ENCODE data around the gene TSPAN9. TPM values are rescaled to one million over a fixed set of nuclear protein-coding genes. Genes with fewer than 3 reads are reported as not detected.

The TSPAN9 gene
- total RNA-seq, 1 experiment from 2014 or later, result 13.2 TPM

DNA sequence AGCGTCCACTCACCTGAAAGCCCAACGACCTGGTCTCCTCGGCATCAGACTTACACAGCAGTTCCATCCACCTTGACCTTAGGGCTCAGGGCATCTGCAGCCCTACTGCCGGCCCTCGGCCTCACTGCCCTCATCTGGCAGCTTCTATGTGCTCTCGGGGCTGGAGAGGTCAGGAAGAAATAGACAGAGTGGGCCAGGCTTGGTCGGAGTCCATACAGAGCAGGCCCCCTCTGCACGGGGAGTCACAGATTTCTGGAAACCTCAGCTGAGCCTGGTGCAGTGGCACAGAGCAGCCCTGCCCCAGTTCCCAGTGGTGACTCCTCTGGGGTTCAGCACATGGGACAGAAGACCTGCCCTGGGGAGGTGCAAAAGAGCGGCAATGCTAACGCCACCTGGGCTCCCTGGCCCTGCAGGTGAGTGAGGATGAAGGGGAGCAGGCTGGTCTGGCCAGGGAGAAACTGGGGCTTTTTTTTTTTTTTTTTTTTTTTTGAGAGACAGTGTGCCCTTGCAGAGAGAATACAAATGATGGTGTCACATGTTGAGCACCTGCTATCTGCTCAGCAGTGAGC lies 223.7 kb downstream of the TSPAN9 start:
- ATAC-seq (no peak; the same call in 1 of the 2 replicates), DNase-seq (ENCODE audit: low read depth, low spot score) (no peak)
- intact Hi-C loops (cut with micrococcal nuclease), result loop anchor here (1.0 to 10.0 kb wide), 7 partner anchors 66 to 976 kb away; partner anchors contain the start of gene CRACR2A
- CTCF ChIA-PET, result interaction anchor here (1.0 to 4.0 kb wide), 40 partner anchors 10 to 976 kb away, joined by 3 to 126 read pairs (median 8); partner anchors contain the start of gene CRACR2A
- TF ChIP-seq POLR2A (IDR thresholded peaks at IDR 0.05; ENCODE audit: borderline replicate concordance, extremely low read depth, insufficient read depth, insufficient read length) (no peak), ELF1 (IDR thresholded peaks at IDR 0.05; ENCODE audit: borderline replicate concordance, low read depth) (no peak), ZNF274 (IDR thresholded peaks at IDR 0.05; ENCODE audit: low read depth, low read length) (no peak), EZH2 (IDR thresholded peaks at IDR 0.05) (no peak), EGR1 (IDR thresholded peaks at IDR 0.05; ENCODE audit: low read depth) (no peak), RAD21 (IDR thresholded peaks at IDR 0.05; ENCODE audit: low read depth) (no peak), SP1 (IDR thresholded peaks at IDR 0.05; ENCODE audit: low read depth) (no peak), JUND (IDR thresholded peaks at IDR 0.05) (no peak), CBX3 (IDR thresholded peaks at IDR 0.05; ENCODE audit: low read depth) (no peak), SIN3A (IDR thresholded peaks at IDR 0.05; ENCODE audit: low read depth) (no peak), CEBPB (IDR thresholded peaks at IDR 0.05; ENCODE audit: low read depth) (no peak), FOSL1 (IDR thresholded peaks at IDR 0.05; ENCODE audit: low read depth) (no peak), SRF (IDR thresholded peaks at IDR 0.05; ENCODE audit: low read depth) (no peak)
- TF ChIP-seq, protein P1, sequence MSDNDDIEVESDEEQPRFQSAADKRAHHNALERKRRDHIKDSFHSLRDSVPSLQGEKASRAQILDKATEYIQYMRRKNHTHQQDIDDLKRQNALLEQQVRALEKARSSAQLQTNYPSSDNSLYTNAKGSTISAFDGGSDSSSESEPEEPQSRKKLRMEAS (IDR thresholded peaks at IDR 0.05), result no peak
- TF ChIP-seq, protein P2, sequence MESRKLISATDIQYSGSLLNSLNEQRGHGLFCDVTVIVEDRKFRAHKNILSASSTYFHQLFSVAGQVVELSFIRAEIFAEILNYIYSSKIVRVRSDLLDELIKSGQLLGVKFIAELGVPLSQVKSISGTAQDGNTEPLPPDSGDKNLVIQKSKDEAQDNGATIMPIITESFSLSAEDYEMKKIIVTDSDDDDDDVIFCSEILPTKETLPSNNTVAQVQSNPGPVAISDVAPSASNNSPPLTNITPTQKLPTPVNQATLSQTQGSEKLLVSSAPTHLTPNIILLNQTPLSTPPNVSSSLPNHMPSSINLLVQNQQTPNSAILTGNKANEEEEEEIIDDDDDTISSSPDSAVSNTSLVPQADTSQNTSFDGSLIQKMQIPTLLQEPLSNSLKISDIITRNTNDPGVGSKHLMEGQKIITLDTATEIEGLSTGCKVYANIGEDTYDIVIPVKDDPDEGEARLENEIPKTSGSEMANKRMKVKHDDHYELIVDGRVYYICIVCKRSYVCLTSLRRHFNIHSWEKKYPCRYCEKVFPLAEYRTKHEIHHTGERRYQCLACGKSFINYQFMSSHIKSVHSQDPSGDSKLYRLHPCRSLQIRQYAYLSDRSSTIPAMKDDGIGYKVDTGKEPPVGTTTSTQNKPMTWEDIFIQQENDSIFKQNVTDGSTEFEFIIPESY (IDR thresholded peaks at IDR 0.05; ENCODE audit: extremely low read depth, insufficient replicate concordance, low read length), result no peak
- TF ChIP-seq, protein P3, sequence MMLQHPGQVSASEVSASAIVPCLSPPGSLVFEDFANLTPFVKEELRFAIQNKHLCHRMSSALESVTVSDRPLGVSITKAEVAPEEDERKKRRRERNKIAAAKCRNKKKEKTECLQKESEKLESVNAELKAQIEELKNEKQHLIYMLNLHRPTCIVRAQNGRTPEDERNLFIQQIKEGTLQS (IDR thresholded peaks at IDR 0.05), result no peak
- TF ChIP-seq, protein P4, sequence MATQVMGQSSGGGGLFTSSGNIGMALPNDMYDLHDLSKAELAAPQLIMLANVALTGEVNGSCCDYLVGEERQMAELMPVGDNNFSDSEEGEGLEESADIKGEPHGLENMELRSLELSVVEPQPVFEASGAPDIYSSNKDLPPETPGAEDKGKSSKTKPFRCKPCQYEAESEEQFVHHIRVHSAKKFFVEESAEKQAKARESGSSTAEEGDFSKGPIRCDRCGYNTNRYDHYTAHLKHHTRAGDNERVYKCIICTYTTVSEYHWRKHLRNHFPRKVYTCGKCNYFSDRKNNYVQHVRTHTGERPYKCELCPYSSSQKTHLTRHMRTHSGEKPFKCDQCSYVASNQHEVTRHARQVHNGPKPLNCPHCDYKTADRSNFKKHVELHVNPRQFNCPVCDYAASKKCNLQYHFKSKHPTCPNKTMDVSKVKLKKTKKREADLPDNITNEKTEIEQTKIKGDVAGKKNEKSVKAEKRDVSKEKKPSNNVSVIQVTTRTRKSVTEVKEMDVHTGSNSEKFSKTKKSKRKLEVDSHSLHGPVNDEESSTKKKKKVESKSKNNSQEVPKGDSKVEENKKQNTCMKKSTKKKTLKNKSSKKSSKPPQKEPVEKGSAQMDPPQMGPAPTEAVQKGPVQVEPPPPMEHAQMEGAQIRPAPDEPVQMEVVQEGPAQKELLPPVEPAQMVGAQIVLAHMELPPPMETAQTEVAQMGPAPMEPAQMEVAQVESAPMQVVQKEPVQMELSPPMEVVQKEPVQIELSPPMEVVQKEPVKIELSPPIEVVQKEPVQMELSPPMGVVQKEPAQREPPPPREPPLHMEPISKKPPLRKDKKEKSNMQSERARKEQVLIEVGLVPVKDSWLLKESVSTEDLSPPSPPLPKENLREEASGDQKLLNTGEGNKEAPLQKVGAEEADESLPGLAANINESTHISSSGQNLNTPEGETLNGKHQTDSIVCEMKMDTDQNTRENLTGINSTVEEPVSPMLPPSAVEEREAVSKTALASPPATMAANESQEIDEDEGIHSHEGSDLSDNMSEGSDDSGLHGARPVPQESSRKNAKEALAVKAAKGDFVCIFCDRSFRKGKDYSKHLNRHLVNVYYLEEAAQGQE (IDR thresholded peaks at IDR 0.05; ENCODE audit: low read depth), result no peak
- no peak overlapping the region for H3K9ac ChIP-seq (ENCODE audit: low read length)
- H3K9me3 ChIP-seq (ENCODE audit: control insufficient read depth in 1 of 2, insufficient read depth in 1 of 2, low read depth in 1 of 2, low read length in 2 of 2), result no peaks in the 10 kb centered on the region
- peak overlapping the region; percentile 82 for H3K4me2 ChIP-seq (ENCODE audit: low read length)
- no TSS peak for BruUV-seq (replicated peaks)
- H3K4me3 ChIP-seq (replicated peaks in 1 of 2; ENCODE audit: low read depth in 1 of 2, low read length in 2 of 2), result peak overlapping the region in 1 of 2 experiments; percentile 40; a peak in 1 of 4 replicates
- no peaks in the 10 kb centered on the region for H3K9me2 ChIP-seq (ENCODE audit: insufficient read depth)
- H3K79me2 ChIP-seq (ENCODE audit: insufficient read depth, low read length), result no peaks in the 10 kb centered on the region
- POLR2A ChIA-PET, result interaction anchor here (1.3 to 1.4 kb wide), 2 partner anchors 11 to 13 kb away, joined by 5 to 6 read pairs; no protein-coding TSS in a partner anchor
- no peaks in the 10 kb centered on the region for H4K20me1 ChIP-seq (ENCODE audit: insufficient read depth)
- H3K27me3 ChIP-seq (ENCODE audit: insufficient read depth, low read length), result no peaks in the 10 kb centered on the region
- H3K36me3 ChIP-seq (ENCODE audit: control insufficient read depth in 1 of 2, insufficient read depth in 2 of 2, low read length in 2 of 2), result no peaks in the 10 kb centered on the region
- peaks cover 24 to 40% of the 10 kb centered on the region in 2 experiments for H3K4me1 ChIP-seq (ENCODE audit: control insufficient read depth in 1 of 2, insufficient read depth in 2 of 2, low read length in 2 of 2)
- H3K27ac ChIP-seq (ENCODE audit: low read depth, low read length), result peak overlapping the region; percentile 83; the same call in 1 of the 2 replicates
- RAD21 ChIA-PET (ENCODE audit: low non-redundant PET in 1 of 2, low total read pairs in 2 of 2, uncharacterized antibody in 2 of 2, unreplicated experiment in 2 of 2), result interaction anchor here (0.7 to 2.9 kb wide), 12 partner anchors 10 to 503 kb away, joined by 3 to 14 read pairs (median 6); no protein-coding TSS in a partner anchor
- no peak overlapping the region for H2AFZ ChIP-seq (ENCODE audit: low read depth, low read length, poor library complexity, severe bottlenecking)

All from HCT116 (cell line).